HG03520 (cell line): ENCODE data around the gene LRIG1.

ENCODE experiments used
- ATAC-seq: cut with Tn5 transposase; IDR thresholded peaks from one replicate; pipeline ENCODE4 v1.9.1; 2021; ENCODE audit warnings: mild to moderate bottlenecking, moderate library complexity; ENCODE audit not compliant: unreplicated experiment

LRIG1 gene

GRCh38 chr3:66363148-66363547 lies 137.7 kb downstream of the LRIG1 start:
- ATAC-seq, result no peak

DNA sequence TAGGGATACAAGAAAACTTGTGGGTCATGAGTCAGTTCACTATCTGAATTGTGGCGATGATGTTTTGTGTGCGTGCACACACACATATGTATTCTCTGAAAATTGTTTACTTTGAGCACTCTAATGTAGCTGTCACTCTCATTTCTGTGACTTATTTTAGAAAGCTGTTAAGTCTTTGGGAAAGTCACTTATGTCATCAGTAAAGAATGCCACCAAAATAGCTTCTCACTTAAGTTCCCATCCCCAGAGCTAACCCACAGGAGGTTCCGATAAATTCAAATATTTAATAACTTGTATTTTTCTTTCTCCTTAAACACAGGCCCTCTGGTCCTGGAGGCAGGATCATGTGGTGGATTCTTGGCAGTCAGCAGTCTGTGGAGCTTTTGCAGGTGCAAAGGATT lies 138.3 kb downstream of the LRIG1 start:
- no peak for ATAC-seq

- ATAC-seq, result no peak
These were observed 139.5 kb downstream of the LRIG1 start for GRCh38 chr3:66361356-66361755.

DNA sequence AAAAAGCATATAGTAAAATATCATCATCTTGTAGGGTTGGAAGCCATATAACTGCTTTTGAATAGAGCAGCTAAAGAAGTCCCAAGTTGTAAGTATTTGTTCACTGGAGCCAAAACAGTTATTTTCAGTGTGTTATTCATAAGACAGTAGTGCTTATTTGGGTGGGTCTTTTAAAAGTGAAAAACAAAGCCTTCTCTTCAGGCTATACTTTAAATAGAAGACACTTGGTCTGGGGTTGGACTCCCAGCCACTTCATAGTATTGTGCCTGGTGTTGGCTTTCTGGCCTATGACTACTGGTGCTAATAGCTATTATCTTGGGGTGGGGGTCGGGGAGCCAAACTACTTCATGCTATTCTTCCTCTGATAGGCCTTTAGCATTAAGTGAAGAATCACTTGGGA lies 144.8 kb downstream of the LRIG1 start:
- ATAC-seq, result no peak

GRCh38 chr3:66355394-66355793 lies 145.4 kb downstream of the LRIG1 start:
- peak; percentile 44 for ATAC-seq

DNA sequence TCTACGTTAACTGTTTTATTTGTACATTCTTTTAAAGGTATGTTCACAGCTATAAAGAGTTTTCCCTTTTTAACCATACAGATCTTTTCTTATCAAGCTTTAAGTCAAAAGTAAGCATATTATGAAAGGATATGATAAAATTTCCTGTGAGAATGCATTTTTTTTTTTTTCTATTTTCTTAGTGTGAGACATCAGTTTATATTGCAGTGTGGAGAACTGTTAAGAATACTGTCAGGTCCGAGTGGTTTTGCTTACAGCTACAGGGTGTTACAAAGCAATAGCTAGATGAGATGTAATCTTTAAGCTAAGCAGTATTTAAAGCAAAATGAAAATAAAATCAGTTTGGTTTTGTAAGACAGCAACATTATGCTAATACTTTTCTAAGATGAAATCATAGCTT lies 146.8 kb downstream of the LRIG1 start:
- ATAC-seq, result no peak

DNA sequence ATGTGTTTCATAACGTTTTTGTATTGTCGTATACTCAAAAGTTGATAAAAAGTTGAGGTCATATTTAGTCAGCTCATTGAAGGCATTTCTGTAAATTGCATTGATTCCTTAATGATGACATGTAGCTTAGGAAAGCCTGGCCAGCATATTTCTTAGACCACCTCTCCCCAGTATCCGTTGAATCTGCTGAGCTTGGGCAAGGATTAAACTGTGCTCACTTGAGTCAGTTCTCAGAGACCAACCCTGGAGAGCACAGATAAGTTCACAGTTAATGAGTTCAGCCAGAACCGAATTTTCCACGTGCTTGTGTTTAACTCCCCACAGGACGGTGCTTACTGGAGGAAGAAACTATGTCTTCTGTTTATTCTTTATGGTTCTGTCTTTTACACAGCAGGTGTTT lies 147.3 kb downstream of the LRIG1 start:
- no peak for ATAC-seq

GRCh38 chr3:66353039-66353438 lies 147.8 kb downstream of the LRIG1 start:
- ATAC-seq, result no peak

DNA sequence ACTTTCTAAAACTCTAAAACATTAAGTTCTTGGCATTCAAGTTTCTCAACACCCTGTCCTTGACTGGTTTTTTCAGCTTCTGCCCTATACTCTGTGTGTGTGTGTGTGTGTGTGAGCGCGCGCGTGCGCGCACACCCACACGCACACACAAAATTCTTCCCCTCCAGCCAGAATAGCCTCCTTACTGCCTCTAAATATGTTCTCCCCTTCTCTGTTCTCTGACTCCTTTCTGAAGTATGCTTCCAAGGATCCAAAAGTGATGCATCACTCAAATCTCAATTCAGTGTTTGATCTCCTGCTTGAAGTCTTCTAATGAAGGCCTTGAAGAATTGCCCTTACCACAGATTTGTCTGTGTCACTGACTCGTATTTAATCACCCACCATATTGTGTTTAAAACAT lies 150.2 kb downstream of the LRIG1 start:
- no peak for ATAC-seq

- ATAC-seq, result no peak
These were observed 152.1 kb downstream of the LRIG1 start for GRCh38 chr3:66348704-66349103.

DNA sequence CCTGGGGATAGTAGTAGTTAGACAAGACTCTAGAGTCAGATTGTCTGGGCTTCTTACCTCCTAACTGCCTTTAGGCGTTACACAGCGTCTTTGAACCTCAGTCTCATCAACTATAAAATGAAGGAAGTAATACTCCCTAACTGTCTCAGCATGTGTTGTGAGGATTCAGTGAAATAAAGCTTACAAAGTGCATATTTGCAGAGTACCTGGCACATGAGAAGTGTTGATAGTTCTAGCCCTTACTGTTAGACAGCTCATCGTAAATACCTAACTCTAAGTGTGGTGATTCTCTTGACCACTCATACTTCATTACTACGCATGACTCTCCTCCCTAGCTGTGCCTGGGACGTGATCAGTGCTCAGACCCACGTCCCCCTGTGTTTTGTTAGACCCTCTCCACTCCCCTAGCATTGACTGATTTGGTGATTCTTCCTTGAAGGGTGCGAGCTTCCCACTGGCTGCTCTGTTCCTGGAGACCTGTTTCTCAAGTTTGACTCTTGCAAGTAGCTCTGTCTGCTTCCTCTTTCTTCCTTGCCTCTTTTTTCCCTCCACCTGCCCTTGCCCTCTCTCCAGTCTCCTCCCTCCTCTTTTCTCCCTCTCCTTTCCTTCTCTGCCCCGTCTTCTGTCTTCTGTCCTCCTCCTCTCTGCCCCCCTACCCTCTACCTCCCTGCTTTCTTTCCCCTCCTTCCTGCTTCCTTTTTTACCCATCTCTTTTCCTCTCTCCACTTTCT lies 155.8 kb downstream of the LRIG1 start:
- no peak for ATAC-seq

DNA sequence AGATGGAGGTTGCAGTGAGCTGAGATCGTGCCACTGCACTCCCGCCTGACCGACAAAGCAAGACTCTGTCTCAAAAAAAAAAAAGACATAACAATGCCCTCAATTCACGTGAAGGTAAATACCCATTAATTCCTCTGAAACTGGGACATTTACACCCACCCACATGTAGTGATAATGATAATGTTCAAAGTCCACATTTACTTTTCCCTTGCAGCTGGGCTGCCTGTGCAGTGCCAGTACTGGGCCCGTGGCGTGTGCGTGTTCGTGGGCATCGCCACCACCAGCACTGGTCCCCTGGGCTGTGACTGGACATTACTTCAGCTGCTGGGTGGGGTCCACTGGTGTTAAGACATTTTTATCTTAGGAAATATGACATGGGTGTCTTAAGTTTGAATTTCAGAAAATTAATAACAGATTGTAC lies 156.4 kb downstream of the LRIG1 start:
- ATAC-seq, result no peak

- ATAC-seq, result no peak
These were observed 158.0 kb downstream of the LRIG1 start for GRCh38 chr3:66342717-66343356.

GRCh38 chr3:66338927-66339326 lies 161.9 kb downstream of the LRIG1 start:
- no peak for ATAC-seq

DNA sequence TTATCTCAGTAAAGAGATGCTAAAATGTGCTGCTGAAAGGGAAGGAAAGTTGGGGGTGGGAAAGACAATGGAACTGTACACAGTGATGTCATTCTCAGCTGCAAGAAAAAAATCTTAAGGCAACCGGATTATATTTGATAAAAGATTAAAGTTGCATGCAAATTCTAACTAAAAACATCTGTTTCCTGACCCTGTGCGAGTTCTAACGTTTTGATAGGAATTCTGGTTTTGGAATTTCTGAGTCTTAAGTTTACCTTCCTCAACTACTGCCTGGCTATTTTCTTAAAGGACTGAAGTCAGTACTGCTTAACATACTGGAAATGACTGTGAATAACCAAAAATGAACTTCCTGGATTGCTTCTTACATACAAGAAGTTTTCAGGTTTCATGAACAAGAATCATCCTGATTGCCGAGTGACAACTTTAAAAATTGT lies 164.5 kb downstream of the LRIG1 start:
- no peak for ATAC-seq

GRCh38 chr3:66335671-66336070 lies 165.2 kb downstream of the LRIG1 start:
- no peak for ATAC-seq
